Activated naive CD8-positive, alpha-beta T cell treated with anti-CD3 and anti-CD28 coated beads, Interleukin-2, amount 50 U/mL, for 24 hours (primary cell): ENCODE results near the gene MCOLN2.

Experiments used
- ATAC-seq: fragments of 150-1000 bp; cut with Tn5 transposase; one replicate; pipeline ENCODE4 v1.10.0; 2021
- DNase-seq: peaks from one replicate; pipeline ENCODE4 v3.0.0; 2021
- H3K27ac Mint-ChIP-seq: one replicate; pipeline ENCODE4 v1.8.0; 2021; ENCODE audit warnings: mild to moderate bottlenecking, mixed read lengths
- H3K27me3 Mint-ChIP-seq: one replicate; pipeline ENCODE4 v1.8.0; 2021; ENCODE audit warnings: mixed read lengths
- H3K36me3 Mint-ChIP-seq: one replicate; pipeline ENCODE4 v1.8.0; 2021; ENCODE audit warnings: low read depth, mixed read lengths
- H3K4me1 Mint-ChIP-seq: one replicate; pipeline ENCODE4 v1.8.0; 2021; ENCODE audit warnings: mixed read lengths
- H3K4me3 Mint-ChIP-seq: one replicate; pipeline ENCODE4 v1.8.0; 2021; ENCODE audit warnings: mild to moderate bottlenecking, moderate library complexity, mixed read lengths
- H3K9me3 Mint-ChIP-seq: one replicate; pipeline ENCODE4 v1.8.0; 2021; ENCODE audit warnings: mixed read lengths

Gene MCOLN2

DNA sequence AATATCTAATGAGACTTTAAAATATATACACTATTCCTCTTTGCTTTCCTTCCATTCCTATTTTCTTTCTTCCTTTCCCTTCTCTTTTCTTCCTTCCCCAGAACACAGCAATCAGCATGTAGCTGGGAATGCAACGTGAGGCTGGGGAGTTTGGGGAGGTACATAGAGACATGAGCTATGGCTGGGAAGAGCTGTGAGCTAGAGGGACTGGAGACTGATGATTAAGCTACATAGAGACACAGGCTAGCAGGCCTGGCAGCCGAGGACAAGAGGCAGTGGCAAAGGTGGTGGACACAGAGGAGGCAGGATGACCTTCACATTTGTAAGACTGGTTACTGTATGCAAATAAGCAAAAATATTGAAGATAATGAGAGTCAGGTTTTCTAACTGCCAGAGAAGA, 111.4 kb downstream of the MCOLN2 start:
- peaks cover 7% of the 10 kb centered on the region for H3K4me1 Mint-ChIP-seq
- ATAC-seq (no peak), DNase-seq (no peak)
- no peak overlapping the region for H3K4me3 Mint-ChIP-seq
- H3K9me3 Mint-ChIP-seq: peaks cover 5% of the 10 kb centered on the region
- H3K27ac Mint-ChIP-seq: no peak overlapping the region
- no peaks in the 10 kb centered on the region for H3K27me3 Mint-ChIP-seq
- no peaks in the 10 kb centered on the region for H3K36me3 Mint-ChIP-seq

DNA sequence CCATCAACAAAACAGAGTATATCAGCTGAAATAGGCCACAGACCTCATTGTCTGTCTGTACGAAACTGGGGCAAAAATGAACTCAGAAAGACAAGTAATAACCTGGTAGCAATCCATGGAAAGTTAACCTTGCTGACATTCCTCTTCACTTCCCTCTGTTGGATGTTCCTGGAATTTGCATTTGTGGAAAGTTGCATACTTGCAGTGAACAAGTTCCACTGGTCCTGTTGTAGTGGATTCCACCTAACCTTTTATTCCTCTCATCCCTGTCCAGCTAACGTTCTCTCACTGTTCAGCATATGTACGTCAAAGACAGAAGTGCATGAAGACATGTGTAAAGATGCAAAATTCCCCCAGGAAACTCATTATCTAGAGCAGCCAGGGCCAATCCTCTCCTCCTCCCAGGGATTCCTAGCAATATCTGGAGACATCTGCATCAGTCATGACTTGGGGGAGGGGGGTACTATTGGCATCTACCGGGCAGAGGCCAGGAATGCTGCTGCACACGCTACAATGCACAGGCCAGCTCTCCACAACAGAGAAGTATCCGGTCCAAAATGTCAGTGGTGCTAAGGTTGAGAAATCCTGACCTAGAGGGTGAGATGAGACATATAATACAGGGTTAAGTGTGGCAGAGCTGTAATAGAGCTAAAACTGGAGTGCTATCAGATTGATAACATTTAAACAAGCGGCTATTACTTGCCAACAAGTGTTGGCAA, 112.1 kb downstream of the MCOLN2 start:
- Mint-ChIP-seq H3K4me3 (no peak overlapping the region), H3K27me3 (no peaks in the 10 kb centered on the region), H3K27ac (no peak overlapping the region), H3K4me1 (peaks cover 7% of the 10 kb centered on the region), H3K9me3 (peaks cover 5% of the 10 kb centered on the region), H3K36me3 (no peaks in the 10 kb centered on the region)
- ATAC-seq (no peak), DNase-seq (no peak)

DNA sequence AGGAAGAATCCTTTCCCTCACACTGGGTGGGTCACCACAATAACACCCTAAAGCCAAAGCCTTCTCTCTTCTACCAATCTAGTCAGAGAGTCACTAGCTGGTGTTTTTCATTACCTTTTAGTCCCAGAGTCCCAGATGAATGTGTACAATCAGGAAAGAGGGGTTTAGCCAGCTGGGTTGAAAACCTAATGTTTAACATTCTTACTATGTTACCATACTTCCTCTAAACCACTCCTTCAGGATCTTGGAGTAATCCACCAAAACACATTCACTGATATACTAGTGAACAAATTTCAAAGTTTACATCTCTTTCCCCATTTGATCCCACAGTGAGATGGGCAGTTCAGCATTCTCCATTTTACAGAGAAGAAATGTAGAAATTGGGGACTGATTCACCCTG, 113.6 kb downstream of the MCOLN2 start:
- Mint-ChIP-seq H3K4me3 (no peak overlapping the region), H3K4me1 (no peaks in the 10 kb centered on the region), H3K9me3 (peaks cover 5% of the 10 kb centered on the region), H3K27ac (no peak overlapping the region), H3K27me3 (no peaks in the 10 kb centered on the region), H3K36me3 (no peaks in the 10 kb centered on the region)
- ATAC-seq: no peak
- DNase-seq: no peak

DNA sequence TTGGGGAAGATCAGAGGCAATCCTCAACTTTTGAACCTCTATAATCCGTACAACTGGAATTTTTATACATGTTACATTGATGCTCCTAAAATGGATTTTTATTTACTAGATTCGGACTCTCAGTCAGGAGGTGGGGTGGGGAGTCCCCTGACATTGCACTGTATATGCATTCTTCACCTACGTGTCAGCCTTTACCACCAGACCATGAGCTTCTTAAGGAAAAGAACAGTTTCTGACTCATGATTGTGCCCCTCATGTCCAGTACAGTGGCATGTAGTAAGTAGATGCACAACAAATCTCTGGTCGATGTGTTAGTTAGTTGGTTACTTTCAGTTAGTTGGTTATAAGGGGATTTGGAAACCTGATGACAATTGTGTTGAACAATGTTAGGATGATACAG, 119.3 kb downstream of the MCOLN2 start:
- H3K9me3 Mint-ChIP-seq: peaks cover 5% of the 10 kb centered on the region
- no peak overlapping the region for H3K27ac Mint-ChIP-seq
- ATAC-seq: no peak
- no peak for DNase-seq
- H3K27me3 Mint-ChIP-seq: no peaks in the 10 kb centered on the region
- no peak overlapping the region for H3K4me3 Mint-ChIP-seq
- peaks cover 4% of the 10 kb centered on the region for H3K4me1 Mint-ChIP-seq
- H3K36me3 Mint-ChIP-seq: no peaks in the 10 kb centered on the region

DNA sequence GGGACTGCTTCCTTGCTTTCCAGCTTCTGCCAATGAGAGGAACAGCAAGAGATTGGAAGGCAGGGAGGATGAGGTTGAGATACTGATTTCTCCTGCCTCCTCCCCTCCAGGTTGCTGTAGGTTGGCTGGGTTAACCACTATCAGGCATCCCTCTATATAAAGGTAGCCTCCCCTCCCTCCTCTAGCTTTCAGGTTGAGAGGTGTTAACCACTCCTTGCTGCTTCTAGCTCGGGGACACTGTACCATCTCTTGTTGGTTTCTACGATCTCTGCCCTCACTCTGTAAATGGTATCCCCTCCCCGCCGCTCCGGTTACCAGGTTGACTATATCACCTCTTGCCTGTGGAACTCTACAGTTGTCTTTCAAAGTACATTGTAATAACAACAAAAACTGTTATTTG, 120.6 kb downstream of the MCOLN2 start:
- H3K27me3 Mint-ChIP-seq: peaks cover 4% of the 10 kb centered on the region
- H3K4me3 Mint-ChIP-seq: no peak overlapping the region
- no peaks in the 10 kb centered on the region for H3K36me3 Mint-ChIP-seq
- H3K4me1 Mint-ChIP-seq: peaks cover 4% of the 10 kb centered on the region
- no peak overlapping the region for H3K27ac Mint-ChIP-seq
- peaks cover under 1% of the 10 kb centered on the region for H3K9me3 Mint-ChIP-seq
- ATAC-seq: no peak
- DNase-seq: no peak
